HFF-Myc (cell line): ENCODE results near the gene SLC47A1.
A peak's percentile ranks its signal among the peaks of the same experiment; 100 is the strongest.
"Not testable (repeated sequence)": the region's sequence is repeated elsewhere in the genome, so short reads cannot be mapped to it uniquely, and the experiment has no call there.

Source experiments
- DNase-seq: peaks from one replicate; pipeline ENCODE4 v3.0.0-alpha.2; 2011; ENCODE audit warnings: low read depth; ENCODE audit errors: extremely low read depth
- H3K4me3 ChIP-seq: replicated peaks from 2 replicates; pipeline ENCODE4 v1.5.1; 2011; ENCODE audit warnings: low read depth, mild to moderate bottlenecking, control low read depth, low read length
- TF ChIP-seq, protein P1 (sequence below): IDR thresholded peaks from 2 replicates; pipeline ENCODE4 v1.5.1; 2012; ENCODE audit warnings: mild to moderate bottlenecking, low read depth, low read length, control low read depth; ENCODE audit errors: missing control alignments

Gene SLC47A1

DNA sequence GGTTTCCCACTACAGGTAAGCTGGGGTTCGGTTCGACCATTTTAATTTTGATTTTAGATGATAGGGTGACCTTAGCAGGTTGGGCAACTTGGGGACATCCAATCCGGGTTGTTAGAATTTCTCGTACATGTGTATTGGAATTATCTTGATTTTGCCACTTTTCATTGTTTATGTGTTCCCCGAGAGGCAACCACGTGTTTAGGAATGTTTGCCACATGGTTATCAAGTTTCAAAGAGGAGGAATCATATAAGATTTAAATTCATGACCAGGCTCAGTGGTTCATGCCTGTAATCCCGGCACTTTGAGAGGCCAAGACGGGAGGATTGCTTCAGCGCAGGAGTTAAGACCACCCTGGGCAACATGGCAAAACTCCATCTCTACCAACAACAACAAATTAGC is 10.0 kb upstream of the SLC47A1 start:
- H3K4me3 ChIP-seq, result no peak overlapping the region
- DNase-seq, result no peak
- TF ChIP-seq, protein P1, sequence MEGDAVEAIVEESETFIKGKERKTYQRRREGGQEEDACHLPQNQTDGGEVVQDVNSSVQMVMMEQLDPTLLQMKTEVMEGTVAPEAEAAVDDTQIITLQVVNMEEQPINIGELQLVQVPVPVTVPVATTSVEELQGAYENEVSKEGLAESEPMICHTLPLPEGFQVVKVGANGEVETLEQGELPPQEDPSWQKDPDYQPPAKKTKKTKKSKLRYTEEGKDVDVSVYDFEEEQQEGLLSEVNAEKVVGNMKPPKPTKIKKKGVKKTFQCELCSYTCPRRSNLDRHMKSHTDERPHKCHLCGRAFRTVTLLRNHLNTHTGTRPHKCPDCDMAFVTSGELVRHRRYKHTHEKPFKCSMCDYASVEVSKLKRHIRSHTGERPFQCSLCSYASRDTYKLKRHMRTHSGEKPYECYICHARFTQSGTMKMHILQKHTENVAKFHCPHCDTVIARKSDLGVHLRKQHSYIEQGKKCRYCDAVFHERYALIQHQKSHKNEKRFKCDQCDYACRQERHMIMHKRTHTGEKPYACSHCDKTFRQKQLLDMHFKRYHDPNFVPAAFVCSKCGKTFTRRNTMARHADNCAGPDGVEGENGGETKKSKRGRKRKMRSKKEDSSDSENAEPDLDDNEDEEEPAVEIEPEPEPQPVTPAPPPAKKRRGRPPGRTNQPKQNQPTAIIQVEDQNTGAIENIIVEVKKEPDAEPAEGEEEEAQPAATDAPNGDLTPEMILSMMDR, result no peak

DNA sequence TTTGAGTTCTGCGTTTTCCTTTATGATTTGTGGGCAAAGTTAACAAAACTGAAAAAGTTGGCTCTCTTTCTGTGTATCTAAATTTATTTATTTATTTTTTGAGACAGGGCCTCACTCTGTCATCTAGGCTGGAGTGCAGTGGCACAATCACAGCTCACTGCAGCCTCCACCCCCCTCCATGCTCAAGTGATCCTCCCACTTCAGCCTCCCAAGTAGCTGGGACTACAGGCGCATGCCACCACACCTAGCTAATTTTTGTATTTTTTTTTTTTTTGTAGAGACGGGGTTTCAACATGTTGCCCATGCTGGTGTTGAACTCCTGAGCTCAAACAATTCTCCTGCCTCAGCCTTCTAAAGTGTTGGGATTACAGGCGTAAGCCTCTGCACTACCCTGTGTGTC is 6.7 kb upstream of the SLC47A1 start:
- not testable (repeated sequence) for DNase-seq

DNA sequence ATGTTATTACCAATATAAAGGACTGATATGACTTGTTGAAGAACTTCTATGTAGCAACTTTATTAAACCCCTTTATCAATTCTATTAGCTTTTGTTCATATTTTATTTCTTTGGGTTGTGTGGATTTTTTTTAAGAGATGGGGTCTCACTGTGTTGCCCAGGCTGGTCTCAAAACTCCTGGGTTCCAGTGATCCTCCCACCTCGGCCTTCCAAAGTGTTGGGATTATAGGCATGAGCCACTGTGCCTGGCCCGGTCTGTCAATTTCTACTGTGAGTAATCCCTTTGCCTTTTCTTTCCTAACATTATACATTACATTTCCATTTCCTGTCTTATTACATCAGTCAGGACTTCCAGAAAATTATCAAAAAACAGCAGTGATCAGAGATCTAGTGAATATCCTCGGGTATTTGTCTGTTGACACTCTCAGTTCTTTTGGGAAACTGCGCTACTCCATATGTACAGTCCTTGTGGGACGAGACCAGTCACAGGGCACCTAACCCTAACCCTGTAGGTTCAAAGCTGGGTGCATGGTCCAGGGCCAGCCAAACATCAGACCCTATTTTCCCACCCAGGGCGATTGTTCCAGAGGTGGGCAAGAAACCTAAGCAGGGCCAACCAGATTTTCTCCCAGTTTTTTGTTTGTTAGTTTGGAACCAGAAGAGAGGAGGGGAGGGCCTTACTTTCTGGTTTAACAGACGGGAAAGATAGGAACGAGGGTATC is 1.7 kb upstream of the SLC47A1 start:
- no peak for DNase-seq
- TF ChIP-seq, protein P1, result no peak

More for the DNA sequence above, 6.7 kb upstream of the SLC47A1 start:
- H3K4me3 ChIP-seq, result not testable (repeated sequence)

DNA sequence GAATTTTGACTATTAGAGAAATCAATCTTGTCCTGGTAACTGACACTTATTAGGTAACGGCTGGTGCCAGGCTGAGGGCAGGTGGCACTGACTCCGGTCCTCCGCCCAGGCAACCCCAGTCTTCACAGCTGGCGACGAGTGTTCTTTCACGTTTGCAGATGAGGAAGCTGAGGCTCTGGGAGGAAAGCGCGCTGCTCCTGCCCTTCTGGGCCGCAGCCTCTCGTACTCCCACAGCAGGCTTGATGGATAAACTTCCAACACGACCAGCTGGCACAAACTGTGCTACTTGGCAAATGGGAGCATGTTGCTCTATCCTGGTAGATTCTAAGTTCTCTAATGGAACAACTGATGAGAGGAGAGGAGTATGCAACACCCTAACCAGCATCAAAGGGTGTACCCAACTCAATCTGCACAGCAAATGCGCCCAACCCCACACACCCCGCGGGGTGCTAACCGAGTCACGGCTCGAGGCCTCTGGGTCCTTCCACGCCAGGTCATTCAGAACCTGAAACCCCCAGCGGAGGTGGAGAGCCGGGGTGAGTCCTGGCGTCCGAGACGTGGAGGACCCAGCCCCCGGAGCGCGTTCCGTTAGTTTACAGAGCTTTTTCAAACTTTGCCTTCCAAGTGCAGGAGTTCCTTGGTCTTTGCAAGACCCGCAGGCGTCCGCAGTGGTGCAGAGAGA is 477 bp upstream of the SLC47A1 start:
- TF ChIP-seq, protein P1, result no peak
- peak overlapping the region; percentile 45; the same call in 1 of the 2 replicates for H3K4me3 ChIP-seq

More for the DNA sequence above, 1.7 kb upstream of the SLC47A1 start:
- no peak overlapping the region for H3K4me3 ChIP-seq

DNA sequence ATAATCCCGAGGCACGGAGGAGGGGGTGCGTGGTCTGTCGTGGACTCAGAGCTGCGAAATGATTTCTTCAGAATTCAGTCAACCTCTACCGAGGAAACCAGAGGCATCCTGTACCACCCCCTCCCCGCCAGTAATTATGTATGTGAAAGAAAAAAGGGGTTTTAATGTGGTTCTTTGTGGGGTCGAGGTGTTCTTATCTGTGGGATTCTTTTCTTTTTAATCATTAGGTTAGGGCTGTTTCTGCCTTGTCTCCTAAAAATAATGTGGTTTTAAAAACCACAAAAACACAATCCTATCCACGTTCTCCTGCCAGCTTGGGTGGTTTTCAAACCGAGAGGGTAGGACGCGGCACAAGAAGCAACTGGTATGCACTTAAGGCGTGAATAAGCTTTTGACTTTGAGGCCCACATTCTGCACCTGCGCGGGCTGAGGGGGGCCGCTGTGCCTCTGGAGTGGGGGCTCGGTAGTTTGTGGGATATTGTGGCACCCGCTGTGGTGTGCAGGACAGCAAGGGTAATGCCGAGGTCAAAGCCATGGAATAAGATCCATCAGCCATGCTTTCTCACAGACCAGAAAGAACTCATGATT is 1.0 kb downstream of the SLC47A1 start:
- no peak for DNase-seq
- H3K4me3 ChIP-seq, result peak overlapping the region; percentile 45
- TF ChIP-seq, protein P1, result no peak

More for the DNA sequence above, 477 bp upstream of the SLC47A1 start:
- no peak for DNase-seq

DNA sequence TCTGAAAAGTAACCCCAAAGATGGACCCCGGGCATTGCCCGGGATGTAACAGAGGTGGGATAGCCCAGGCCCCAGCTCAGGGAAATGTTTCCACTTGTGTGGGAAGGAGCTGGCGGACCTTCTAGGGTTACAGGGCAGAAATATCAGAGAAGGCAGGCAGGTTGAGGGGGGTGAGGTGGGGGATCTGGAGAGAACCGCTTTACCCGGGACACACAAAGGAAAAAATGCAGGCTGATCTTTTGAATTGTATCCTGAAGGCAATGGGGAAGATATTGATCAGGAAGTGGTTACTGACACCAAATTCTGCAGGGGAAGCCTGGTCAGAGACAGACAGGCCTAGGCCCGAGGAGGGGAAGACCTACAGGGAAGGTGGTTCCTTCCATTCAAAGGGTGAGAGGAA is 3.5 kb downstream of the SLC47A1 start:
- TF ChIP-seq, protein P1, result no peak
- no peak for DNase-seq
- H3K4me3 ChIP-seq, result no peak overlapping the region
